Stimulated activated CD4-positive, alpha-beta T cell treated with anti-CD3 and anti-CD28 coated beads, Interleukin-2, amount 100 ng/mL, for 24 hours (primary cell): Measurements from ENCODE around the gene ARPC4.
A peak's percentile ranks its signal among the peaks of the same experiment; 100 is the strongest.

ENCODE experiments used
- DNase-seq, 2 donors: peaks; one replicate each; pipeline ENCODE4 v3.0.0-alpha.2; 2020

Gene ARPC4

GRCh38 chr3:9792405-9793160 is at the start of gene ARPC4, which contains the start of gene TADA3:
TSS of gene ARPC4 (plus strand) at chr3:9793082. CDS start at chr3:9793122, 40 bp downstream.
TSS of gene TADA3 (minus strand) at chr3:9792473. CDS start at chr3:9791466, 1,007 bp downstream.
- DNase-seq: peak; percentile 91 to 92

DNA sequence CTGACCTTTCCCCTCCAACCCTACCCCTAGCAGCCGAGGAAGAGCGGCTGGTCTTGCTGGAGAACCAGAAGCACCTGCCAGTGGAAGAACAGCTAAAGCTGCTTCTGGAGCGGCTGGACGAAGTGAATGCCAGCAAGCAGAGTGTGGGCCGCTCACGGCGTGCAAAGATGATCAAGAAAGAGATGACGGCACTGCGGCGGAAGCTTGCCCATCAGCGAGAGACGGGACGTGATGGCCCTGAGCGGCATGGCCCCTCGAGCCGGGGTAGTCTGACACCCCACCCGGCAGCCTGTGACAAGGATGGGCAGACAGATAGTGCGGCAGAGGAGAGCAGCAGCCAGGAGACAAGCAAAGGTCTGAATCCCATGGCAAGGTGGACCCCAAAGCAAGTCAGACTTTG is 49.3 kb upstream of the ARPC4 start:
- DNase-seq: no peak

- DNase-seq: no peak
Observed at GRCh38 chr3:9744162-9744561, 48.7 kb upstream of the ARPC4 start.

DNA sequence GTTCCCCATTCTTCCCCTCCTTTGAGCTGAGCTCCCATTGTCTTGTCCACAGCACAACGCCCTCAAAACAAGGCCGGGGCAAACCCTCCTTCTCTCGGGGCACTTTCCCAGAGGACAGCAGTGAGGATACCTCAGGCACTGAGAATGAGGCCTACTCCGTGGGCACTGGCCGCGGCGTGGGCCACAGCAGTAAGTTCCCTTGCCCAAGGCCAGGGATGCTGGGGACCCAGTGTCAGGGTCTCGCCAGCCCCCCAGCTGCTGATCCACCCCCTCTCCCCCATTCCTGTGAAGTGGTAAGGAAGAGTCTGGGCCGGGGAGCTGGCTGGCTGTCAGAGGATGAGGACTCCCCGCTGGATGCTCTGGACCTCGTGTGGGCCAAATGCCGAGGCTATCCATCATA is 47.4 kb upstream of the ARPC4 start:
- DNase-seq: no peak

GRCh38 chr3:9746330-9746729 is 46.6 kb upstream of the ARPC4 start:
- DNase-seq: no peak

DNA sequence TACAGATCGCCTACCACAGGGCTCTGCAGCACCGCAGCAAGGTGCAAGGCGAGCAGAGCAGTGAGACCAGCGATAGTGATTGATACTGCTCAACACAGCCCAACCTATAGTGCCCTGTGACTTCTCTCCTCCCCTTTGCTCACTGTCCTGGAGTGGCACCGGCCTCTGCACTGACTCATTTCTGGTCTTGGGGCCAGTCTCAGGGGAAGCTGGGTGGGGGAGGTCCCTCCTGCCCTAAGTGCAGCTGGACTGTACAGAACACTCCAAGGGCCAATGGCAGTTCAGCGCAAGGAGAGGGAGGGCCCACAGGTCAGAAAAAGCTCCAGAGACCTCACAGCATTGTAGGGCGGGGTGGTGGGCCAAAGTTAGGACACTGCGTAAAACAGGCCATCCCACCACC is 45.6 kb upstream of the ARPC4 start:
- DNase-seq: no peak

GRCh38 chr3:9748031-9748430 is 44.9 kb upstream of the ARPC4 start:
- DNase-seq: no peak

- DNase-seq: no peak
Observed at GRCh38 chr3:9749296-9749644, 43.6 kb upstream of the ARPC4 start.

DNA sequence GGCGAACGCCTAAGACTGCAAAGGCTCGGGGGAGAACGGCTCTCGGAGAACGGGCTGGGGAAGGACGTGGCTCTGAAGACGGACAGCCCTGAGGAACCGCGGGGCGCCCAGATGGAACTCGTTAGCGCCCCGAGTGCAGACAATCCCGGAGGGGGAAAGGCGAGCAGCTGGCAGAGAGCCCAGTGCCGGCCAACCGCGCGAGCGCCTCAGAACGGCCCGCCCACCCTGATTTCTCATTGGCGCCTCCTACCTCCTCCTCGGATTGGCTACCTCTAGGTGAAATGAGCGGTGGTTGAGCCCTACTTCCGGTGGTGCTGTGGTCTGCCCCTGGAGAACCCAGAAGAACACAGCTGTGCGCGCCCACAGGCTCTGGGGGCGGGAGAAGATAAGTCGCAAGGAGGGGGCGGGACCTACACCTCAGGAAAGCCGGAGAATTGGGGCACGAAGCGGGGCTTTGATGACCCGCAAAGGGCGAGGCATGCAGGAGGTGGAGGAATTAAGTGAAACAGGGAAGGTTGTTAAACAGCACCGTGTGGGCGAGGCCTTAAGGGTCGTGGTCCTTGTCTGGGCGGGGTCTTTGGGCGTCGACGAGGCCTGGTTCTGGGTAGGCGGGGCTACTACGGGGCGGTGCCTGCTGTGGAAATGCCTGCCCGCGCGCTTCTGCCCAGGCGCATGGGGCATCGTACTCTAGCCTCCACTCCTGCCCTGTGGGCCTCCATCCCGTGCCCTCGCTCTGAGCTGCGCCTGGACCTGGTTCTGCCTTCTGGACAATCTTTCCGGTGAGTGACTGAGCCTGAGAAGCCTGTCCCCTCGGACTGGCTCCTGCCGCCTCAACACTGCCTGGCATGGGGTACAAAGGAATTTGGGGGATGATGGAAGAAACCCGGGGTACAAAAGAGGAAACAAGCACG is 43.0 kb upstream of the ARPC4 start, which contains the start of gene OGG1:
OGG1 (plus strand) TSS at position 308 of the 911 bp plus-strand sequence; CDS start at position 643, 335 bp downstream.
- DNase-seq: peak; percentile 95 to 96

- no peak for DNase-seq
Observed at GRCh38 chr3:9750556-9751411, 42.1 kb upstream of the ARPC4 start.

- DNase-seq: no peak
Observed at GRCh38 chr3:9754678-9755077, 38.2 kb upstream of the ARPC4 start.

GRCh38 chr3:9757427-9757826 is 35.5 kb upstream of the ARPC4 start:
- no peak for DNase-seq

- DNase-seq: no peak
Observed at GRCh38 chr3:9760779-9761505, 31.9 kb upstream of the ARPC4 start.

DNA sequence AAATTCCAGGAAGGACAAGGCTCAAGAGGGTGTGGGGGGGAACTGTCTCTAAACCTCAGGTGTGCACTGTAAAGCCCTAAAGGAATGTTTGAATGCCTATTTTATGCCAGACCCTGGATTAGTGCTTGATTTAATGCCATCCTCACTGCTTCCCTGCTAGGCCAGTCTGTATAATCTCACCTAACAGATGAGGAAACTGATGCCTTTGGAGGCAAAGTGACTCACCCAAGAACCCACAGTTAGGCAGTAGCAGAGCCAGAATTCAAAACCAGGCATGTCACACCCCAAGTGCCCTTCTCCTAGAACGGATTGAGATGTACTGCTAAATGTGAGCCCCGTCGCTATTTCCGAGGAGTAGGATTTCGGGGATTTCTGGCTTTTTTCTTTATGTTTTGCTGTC is 31.0 kb upstream of the ARPC4 start:
- DNase-seq: no peak

DNA sequence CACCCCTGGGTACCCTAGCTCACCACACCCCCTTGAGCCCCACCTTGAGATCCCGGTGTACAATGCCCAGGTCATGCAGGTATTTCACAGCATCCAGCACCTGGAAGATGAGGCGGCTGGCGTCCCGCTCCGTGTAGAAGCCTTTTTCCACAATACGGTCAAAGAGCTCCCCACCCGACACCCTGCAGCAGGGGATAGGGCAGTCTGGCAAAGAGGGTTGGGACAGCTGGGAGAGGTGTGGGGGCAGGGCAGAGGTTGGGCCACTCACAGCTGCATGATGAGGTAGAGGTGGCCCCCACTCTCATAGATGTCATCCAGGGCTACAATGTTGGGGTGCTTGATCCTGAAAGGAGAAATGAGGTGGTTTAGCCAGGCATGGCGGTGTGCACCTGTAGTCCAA is 30.0 kb upstream of the ARPC4 start:
- DNase-seq: no peak

DNA sequence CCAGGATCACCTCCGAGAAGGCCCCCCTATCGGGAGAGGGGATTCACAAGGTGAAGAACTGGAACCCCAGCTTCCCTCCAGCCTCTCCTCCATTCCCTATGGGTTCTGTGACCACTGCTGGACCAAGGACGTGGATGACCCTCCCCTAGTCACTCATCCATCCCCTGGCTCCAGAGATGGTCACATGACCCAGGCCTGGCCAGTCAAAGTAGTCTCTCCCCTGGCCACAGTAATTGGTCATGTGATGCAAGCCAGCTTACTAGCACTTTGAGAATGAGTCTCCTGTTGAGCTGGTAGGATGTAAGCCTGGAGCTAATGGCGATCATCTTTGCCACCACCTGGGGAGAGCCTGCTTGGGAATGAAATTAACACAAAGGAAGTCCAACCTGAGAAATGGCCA is 27.0 kb upstream of the ARPC4 start:
- no peak for DNase-seq

- no peak for DNase-seq
Observed at GRCh38 chr3:9767418-9767817, 25.5 kb upstream of the ARPC4 start.

DNA sequence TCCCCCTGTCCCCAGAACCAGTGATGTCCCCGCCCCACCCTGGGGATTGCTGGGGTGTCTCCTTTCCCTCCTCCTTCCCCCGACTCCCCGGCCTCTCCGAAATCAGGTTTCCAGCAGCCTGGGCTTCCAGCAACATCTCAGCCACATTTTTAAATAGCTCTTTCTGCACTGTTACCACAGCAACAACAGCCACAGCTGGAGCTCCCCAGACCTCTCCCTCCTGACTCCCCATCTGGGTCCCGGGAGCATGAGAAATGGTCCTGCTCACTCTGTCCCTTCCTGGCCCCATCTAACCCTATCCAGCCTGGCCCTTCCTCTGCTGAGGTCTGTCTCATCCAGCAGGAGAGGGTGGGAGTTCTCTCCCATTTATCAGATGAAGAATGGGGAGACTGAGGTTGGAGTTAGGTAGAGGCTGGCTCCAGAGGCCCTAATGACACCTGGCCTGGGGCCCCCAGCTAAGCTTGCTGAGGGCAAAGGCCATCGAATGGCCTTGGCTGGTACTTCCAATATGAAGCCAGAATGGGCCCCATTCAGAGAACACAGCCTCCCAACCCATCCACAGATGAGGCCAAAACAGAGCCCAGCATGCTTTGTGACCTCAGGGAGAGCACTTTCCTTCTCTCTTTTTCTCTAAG is 24.6 kb upstream of the ARPC4 start:
- DNase-seq: no peak

- DNase-seq: no peak
Observed at GRCh38 chr3:9769012-9769411, 23.9 kb upstream of the ARPC4 start.

DNA sequence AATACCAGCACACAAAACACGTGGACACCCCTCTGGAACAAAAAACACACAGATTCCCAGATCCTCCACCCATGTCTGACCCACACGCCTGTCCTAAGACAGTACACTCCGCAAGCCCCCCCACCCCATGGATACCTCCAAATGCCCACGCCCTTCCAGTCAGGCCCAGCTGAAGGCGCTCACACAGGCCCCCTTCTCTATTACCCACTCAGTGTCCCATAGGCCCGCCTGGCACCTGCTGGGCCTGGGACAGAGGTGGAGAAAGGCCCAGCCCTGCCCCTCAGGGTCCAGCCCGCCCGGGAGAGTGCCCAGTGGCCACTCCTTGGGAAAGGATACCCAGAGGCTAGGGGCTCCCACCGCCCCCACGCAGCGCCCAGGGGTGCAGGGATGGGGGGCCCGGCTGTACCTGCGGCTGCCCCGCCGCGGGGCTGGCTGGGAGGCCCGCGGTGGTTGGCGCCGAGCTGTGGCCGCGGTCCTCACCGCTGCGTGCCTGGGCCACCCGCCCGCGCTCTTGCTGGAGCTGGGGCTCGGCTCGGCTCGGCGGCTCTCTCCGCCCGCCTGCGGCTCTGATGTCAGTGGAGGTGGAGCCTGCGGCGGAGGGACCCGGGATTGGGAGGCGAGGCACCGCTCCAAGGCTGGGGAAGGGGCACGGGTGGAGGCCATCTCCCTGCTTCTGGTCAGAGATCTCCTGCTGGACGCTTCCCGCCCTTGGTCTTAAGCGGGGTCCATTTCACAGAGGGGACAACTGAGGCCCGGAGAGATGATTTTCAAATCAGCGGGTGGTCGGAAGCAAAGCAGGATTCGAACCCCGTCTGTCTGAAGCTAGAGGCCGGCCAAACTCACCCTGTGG is 23.2 kb upstream of the ARPC4 start, which contains the start of gene CAMK1:
CAMK1 (minus strand) TSS at position 522 of the 850 bp plus-strand sequence. CDS start 2,198 bp downstream, outside the sequence.
- DNase-seq: peak; percentile 70 to 79
